ENCODE measurements around the gene ZNF205. TPM values are rescaled to one million over a fixed set of nuclear protein-coding genes. Genes with fewer than 3 reads are reported as not detected.

The ZNF205 gene
- total and polyA plus RNA-seq, 2 of the 13 experiments (the other 11 are each of a cell fraction or from before 2014, with no cell fraction given) = 5.8 to 10.2 TPM

DNA sequence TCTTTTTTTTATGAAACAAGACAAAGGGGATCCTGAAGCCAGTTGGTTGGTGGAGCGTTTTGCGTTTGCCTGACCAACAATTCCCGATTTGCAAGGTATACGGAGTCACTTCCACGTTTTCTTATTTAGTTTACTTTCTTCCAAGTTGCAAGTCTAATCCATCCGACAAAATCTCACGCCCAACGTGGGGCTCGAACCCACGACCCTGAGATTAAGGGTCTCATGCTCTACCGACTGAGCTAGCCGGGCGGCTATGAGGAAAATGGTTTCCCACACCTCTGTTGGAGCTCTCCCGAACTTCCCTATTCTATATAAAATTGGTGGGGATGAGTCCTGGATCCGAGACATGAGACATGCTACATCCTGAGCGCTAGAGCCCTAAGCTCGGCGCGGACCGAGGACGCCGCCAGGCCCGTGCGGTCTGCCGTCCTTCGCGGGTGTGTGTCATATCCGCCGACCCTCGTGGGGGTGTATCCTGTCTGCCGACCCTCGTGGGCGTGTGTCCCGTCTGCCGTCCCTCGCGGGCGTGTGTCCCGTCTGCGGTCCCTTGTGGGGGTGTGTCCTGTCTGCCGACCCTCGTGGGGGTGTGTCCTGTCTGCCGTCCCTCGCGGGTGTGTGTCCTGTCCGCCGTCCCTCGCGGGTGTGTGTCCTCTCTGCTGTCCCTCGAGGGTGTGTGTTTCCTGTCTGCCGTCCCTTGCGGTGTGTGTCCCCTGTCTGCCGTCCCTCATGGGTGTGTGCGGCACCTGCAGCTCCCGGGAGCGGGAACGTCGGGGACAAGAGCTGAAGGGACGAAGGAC is 45.0 kb downstream of the ZNF205 start (continued):
- TF ChIP-seq, protein P1, sequence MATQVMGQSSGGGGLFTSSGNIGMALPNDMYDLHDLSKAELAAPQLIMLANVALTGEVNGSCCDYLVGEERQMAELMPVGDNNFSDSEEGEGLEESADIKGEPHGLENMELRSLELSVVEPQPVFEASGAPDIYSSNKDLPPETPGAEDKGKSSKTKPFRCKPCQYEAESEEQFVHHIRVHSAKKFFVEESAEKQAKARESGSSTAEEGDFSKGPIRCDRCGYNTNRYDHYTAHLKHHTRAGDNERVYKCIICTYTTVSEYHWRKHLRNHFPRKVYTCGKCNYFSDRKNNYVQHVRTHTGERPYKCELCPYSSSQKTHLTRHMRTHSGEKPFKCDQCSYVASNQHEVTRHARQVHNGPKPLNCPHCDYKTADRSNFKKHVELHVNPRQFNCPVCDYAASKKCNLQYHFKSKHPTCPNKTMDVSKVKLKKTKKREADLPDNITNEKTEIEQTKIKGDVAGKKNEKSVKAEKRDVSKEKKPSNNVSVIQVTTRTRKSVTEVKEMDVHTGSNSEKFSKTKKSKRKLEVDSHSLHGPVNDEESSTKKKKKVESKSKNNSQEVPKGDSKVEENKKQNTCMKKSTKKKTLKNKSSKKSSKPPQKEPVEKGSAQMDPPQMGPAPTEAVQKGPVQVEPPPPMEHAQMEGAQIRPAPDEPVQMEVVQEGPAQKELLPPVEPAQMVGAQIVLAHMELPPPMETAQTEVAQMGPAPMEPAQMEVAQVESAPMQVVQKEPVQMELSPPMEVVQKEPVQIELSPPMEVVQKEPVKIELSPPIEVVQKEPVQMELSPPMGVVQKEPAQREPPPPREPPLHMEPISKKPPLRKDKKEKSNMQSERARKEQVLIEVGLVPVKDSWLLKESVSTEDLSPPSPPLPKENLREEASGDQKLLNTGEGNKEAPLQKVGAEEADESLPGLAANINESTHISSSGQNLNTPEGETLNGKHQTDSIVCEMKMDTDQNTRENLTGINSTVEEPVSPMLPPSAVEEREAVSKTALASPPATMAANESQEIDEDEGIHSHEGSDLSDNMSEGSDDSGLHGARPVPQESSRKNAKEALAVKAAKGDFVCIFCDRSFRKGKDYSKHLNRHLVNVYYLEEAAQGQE (IDR thresholded peaks at IDR 0.05; ENCODE audit: borderline replicate concordance in 1 of 2, low read depth in 1 of 2, low read length in 2 of 2) = no peak
- no peak for TF ChIP-seq ZNF17 (CRISPR knock-in tag; IDR thresholded peaks at IDR 0.05)
- TF ChIP-seq, protein P2, sequence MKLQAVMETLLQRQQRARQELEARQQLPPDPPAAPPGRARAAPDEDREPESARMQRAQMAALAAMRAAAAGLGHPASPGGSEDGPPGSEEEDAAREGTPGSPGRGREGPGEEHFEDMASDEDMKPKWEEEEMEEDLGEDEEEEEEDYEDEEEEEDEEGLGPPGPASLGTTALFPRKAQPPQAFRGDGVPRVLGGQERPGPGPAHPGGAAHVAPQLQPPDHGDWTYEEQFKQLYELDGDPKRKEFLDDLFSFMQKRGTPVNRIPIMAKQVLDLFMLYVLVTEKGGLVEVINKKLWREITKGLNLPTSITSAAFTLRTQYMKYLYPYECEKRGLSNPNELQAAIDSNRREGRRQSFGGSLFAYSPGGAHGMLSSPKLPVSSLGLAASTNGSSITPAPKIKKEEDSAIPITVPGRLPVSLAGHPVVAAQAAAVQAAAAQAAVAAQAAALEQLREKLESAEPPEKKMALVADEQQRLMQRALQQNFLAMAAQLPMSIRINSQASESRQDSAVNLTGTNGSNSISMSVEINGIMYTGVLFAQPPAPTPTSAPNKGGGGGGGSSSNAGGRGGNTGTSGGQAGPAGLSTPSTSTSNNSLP (IDR thresholded peaks at IDR 0.05; ENCODE audit: low read depth, low read length) = peak; percentile 89
- TF ChIP-seq ZNF138 (CRISPR knock-in tag; IDR thresholded peaks at IDR 0.05; ENCODE audit: low read depth) = 0 out of 2 replicates have a peak, but pooled peaks have one; percentile 49
- TF ChIP-seq, protein P3, sequence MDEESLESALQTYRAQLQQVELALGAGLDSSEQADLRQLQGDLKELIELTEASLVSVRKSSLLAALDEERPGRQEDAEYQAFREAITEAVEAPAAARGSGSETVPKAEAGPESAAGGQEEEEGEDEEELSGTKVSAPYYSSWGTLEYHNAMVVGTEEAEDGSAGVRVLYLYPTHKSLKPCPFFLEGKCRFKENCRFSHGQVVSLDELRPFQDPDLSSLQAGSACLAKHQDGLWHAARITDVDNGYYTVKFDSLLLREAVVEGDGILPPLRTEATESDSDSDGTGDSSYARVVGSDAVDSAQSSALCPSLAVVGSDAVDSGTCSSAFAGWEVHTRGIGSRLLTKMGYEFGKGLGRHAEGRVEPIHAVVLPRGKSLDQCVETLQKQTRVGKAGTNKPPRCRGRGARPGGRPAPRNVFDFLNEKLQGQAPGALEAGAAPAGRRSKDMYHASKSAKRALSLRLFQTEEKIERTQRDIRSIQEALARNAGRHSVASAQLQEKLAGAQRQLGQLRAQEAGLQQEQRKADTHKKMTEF (CRISPR knock-in tag; IDR thresholded peaks at IDR 0.05) = peak; percentile 53; the same call in 1 of the 2 replicates
- TF ChIP-seq HMG20B (CRISPR knock-in tag; conservative IDR thresholded peaks at IDR 0.05) = no peak
- TF ChIP-seq AHR (CRISPR knock-in tag; IDR thresholded peaks at IDR 0.05) = peak; percentile 23
- TF ChIP-seq ZBTB21 (CRISPR knock-in tag; IDR thresholded peaks at IDR 0.05) = 0 out of 2 replicates have a peak, but pooled peaks have one; percentile 31
- no peak for TF ChIP-seq ADNP (CRISPR knock-in tag; IDR thresholded peaks at IDR 0.05)
- peak; percentile 75; the same call in 1 of the 2 replicates for TF ChIP-seq ZNF724P (CRISPR knock-in tag; IDR thresholded peaks at IDR 0.05; ENCODE audit: borderline replicate concordance)
- TF ChIP-seq, protein P4, sequence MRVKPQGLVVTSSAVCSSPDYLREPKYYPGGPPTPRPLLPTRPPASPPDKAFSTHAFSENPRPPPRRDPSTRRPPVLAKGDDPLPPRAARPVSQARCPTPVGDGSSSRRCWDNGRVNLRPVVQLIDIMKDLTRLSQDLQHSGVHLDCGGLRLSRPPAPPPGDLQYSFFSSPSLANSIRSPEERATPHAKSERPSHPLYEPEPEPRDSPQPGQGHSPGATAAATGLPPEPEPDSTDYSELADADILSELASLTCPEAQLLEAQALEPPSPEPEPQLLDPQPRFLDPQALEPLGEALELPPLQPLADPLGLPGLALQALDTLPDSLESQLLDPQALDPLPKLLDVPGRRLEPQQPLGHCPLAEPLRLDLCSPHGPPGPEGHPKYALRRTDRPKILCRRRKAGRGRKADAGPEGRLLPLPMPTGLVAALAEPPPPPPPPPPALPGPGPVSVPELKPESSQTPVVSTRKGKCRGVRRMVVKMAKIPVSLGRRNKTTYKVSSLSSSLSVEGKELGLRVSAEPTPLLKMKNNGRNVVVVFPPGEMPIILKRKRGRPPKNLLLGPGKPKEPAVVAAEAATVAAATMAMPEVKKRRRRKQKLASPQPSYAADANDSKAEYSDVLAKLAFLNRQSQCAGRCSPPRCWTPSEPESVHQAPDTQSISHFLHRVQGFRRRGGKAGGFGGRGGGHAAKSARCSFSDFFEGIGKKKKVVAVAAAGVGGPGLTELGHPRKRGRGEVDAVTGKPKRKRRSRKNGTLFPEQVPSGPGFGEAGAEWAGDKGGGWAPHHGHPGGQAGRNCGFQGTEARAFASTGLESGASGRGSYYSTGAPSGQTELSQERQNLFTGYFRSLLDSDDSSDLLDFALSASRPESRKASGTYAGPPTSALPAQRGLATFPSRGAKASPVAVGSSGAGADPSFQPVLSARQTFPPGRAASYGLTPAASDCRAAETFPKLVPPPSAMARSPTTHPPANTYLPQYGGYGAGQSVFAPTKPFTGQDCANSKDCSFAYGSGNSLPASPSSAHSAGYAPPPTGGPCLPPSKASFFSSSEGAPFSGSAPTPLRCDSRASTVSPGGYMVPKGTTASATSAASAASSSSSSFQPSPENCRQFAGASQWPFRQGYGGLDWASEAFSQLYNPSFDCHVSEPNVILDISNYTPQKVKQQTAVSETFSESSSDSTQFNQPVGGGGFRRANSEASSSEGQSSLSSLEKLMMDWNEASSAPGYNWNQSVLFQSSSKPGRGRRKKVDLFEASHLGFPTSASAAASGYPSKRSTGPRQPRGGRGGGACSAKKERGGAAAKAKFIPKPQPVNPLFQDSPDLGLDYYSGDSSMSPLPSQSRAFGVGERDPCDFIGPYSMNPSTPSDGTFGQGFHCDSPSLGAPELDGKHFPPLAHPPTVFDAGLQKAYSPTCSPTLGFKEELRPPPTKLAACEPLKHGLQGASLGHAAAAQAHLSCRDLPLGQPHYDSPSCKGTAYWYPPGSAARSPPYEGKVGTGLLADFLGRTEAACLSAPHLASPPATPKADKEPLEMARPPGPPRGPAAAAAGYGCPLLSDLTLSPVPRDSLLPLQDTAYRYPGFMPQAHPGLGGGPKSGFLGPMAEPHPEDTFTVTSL (CRISPR knock-in tag; IDR thresholded peaks at IDR 0.05; ENCODE audit: borderline replicate concordance) = 0 out of 2 replicates have a peak, but pooled peaks have one; percentile 17
- TF ChIP-seq, protein P5, sequence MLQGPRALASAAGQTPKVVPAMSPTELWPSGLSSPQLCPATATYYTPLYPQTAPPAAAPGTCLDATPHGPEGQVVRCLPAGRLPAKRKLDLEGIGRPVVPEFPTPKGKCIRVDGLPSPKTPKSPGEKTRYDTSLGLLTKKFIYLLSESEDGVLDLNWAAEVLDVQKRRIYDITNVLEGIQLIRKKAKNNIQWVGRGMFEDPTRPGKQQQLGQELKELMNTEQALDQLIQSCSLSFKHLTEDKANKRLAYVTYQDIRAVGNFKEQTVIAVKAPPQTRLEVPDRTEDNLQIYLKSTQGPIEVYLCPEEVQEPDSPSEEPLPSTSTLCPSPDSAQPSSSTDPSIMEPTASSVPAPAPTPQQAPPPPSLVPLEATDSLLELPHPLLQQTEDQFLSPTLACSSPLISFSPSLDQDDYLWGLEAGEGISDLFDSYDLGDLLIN (CRISPR knock-in tag; IDR thresholded peaks at IDR 0.05; ENCODE audit: borderline replicate concordance) = no peak
- no peak for TF ChIP-seq BHLHE40 (IDR thresholded peaks at IDR 0.05; ENCODE audit: low read length)

Data from HepG2 (cell line).